HL-60/S4 (cell line): Measurements from ENCODE around the gene HOOK1.
"Not testable (repeated sequence)": the region's sequence is repeated elsewhere in the genome, so short reads cannot be mapped to it uniquely, and the experiment has no call there.

Experiments
- in situ Hi-C: fragments of 300-500 bp; cut with MboI; formaldehyde crosslinking; loops from 2 replicates; pipeline ENCODE4 v1.14.3; 2022; ENCODE audit warnings: low sequenced_read_pairs

Gene HOOK1

DNA sequence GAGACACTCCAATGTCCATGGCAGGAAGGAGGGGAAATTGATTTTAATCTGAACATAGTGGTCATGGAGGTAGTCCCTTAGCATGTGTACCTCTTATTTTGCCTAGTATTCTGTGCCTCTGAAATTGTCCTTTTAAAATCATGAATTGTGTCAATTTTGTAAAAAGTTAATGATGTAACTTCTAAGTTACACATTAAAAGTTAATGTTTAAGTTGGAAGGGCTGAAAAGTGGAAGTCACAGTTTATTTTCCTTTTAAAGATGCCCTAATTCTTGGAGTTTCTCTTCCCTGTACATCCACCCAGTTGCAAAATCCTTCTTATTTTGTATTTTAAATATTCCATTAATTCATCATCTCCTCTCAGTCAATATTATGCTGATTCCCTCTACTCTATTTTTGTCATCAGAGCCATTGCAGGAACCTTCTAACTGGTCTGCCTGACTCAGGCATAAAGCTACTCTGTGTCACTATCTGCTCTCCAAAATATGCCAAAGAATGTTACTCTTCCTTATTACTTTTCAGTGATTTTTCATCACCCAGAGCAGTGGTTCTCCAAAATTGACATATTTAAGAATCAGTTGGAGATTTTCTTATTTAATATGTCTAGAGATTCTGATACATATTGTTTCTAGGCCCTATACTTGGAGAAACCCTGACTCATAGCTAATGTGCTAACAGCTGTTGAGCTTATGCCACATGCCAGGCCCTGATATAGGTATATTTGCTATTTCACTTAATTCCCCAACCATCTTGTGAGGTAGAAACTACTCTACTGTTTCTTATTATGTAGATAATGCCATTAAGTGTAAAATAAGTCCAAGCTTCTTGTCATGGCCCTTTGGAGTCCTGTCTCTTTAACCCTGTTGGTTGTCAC is 5.1 kb downstream of the HOOK1 start:
- in situ Hi-C loops: no loop called here

GRCh38 chr1:59827055-59827643 is 12.4 kb downstream of the HOOK1 start:
- in situ Hi-C loops: no loop called here

GRCh38 chr1:59828160-59828559 is 13.4 kb downstream of the HOOK1 start:
- in situ Hi-C loops: no loop called here

GRCh38 chr1:59831529-59831928 is 16.8 kb downstream of the HOOK1 start:
- in situ Hi-C loops: no loop called here

- in situ Hi-C loops: no loop called here
Measured at GRCh38 chr1:59833022-59833421, 18.3 kb downstream of the HOOK1 start.

GRCh38 chr1:59833991-59834390 is 19.2 kb downstream of the HOOK1 start:
- in situ Hi-C loops: no loop called here

GRCh38 chr1:59837857-59838256 is 23.1 kb downstream of the HOOK1 start:
- in situ Hi-C loops: not testable (repeated sequence)

DNA sequence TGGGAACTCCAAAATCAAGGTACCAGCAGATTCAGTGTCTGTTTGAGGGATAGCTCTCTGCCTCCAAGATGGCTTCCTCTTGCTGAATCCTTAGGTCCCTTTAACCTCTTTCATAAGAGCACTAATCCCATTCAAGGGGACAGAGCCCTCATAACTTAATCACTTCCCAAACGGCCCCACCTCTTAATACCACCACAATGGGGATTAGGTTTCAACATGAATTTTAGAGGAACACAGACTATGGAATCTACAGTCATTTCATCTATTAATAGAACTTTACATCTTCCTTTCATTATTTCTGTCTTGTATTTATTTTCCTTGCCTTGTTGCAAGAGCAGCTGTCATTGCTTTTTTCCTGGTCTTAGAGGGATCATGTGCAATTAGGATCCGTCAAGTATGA is 30.3 kb downstream of the HOOK1 start:
- in situ Hi-C loops: no loop called here

DNA sequence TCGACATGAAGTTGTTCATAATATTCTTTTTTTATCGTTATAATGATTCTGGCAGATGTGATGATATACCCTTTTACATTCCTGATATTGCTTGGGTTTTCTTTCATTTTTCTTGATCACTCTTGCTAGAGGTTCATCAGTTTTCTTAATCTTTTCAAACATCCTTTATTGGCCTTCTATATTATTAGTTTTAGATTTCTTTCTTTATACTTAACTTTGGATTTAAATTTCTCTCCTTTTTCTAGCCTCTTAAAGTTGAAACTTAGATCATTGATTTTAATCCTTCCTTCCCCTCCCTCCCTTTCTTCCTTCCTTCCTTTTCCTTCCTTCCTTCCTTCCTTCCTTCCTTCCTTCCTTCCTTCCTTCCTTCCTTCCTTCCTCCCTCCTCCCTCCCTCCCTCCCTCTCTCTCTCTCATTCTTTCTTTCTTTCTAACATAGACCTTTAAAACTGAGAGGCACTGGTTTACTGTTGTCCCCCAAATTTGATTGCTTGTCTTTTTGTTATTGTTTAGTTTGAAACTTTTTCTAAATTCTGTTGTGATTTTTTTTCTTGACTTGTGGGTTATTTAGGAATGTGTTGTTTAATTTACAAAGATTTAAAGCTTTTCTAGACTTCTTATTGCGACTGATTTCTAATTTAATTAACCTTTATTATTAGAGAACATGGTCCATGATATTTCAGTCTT is 31.6 kb downstream of the HOOK1 start:
- in situ Hi-C loops: no loop called here

DNA sequence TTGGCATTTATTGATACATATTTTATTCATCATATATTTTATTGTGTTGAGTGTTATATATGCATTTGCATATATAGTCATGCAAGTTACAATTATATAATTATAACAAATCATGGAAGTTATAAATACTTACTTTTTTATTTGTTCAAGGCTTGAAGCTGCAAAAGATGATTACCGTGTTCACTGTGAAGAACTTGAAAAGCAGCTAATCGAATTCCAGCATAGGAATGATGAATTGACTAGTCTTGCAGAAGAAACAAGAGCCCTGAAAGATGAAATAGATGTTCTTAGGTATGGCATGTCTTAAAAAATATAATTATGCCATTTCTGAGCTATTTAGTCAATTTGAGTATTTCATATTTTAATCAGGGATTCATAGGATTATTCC is 32.1 kb downstream of the HOOK1 start:
- in situ Hi-C loops: no loop called here

GRCh38 chr1:59852117-59852516 is 37.4 kb downstream of the HOOK1 start:
- in situ Hi-C loops: no loop called here

DNA sequence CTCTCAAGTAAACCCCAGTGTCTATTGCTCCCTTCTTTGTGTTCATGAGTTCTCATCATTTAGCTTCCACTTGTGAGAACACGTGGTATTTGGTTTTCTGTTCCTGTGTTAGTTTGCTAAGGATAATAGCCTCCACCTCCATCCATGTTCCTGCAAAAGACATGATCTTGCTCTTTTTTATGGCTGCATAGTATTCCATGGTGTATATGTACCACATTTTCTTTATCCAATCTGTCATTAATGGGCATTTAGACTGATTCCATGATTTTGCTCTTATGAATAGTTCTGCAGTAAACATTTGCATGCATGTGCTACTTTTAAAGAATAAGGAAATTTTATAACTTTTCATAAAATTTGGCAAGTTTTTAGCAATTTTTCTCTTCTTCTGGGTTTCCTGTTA is 40.5 kb downstream of the HOOK1 start:
- in situ Hi-C loops: not testable (repeated sequence)

DNA sequence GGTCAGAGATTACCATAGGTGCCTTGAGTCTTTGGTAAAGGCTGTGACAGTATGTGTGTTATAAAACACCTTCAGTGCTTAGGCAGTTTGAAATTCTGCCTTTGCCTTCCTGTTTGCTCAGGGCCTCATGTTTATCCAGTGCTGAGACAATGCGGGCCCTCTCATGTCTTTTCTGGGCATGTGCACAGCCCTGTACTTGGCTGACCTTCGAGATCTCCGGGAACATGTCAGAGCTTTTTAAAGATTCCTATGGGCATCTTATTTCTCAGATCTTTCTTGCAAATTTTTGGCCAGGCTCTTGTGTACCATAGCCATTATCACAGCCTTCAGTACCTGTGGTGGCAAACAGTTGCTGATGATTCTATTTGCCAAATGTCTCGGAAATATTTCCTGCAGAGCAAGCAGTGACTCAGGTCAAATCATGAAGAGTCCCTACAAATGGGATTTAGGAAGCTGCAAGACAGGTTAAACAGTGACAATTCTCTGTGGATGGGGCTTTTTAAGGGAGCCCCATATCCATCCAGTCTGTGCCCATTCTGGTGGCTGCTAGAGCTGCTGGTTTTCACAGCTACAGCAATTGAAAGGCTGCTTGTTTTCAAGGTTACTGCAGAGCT is 42.1 kb downstream of the HOOK1 start:
- in situ Hi-C loops: no loop called here

- in situ Hi-C loops: no loop called here
Measured at GRCh38 chr1:59857679-59858354, 43.1 kb downstream of the HOOK1 start.

DNA sequence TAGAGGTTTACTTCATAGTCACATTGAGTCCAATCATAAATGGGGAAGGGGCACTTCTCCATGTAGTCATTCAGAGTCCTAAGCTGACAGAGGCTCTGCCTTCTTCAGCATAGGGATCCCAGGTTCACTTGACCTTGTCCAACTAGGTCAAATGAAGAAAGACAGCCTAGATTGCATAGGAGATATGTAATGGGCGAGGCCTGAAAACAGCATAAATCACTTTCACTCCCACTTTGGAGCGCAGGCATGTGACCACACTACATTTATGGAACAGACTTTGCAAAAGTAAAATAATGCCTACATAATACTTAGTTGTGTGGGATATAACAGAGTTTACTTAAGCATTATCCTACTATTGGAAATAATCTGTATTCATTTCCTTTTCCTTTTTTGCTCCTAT is 51.7 kb downstream of the HOOK1 start:
- in situ Hi-C loops: no loop called here

DNA sequence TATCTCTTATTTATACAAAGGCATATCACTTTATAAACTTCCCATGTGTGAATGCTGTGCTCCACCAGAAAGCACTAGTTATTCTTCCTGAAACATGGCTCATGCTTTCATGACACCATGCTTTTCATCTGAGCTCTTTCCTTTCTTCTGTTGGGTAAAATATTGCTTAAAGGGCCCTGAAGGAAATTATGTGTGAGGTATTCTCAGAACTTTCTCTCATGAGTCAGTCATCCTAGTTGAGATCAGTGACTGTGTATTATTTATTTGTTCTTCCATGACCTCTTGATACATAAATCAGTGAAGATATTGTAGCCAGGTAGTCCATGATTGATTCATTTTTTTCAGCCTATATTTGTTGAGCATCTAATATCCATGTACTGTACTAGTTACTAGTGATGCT is 57.0 kb downstream of the HOOK1 start:
- in situ Hi-C loops: no loop called here

GRCh38 chr1:59877108-59877682 is 62.4 kb downstream of the HOOK1 start:
- in situ Hi-C loops: no loop called here

DNA sequence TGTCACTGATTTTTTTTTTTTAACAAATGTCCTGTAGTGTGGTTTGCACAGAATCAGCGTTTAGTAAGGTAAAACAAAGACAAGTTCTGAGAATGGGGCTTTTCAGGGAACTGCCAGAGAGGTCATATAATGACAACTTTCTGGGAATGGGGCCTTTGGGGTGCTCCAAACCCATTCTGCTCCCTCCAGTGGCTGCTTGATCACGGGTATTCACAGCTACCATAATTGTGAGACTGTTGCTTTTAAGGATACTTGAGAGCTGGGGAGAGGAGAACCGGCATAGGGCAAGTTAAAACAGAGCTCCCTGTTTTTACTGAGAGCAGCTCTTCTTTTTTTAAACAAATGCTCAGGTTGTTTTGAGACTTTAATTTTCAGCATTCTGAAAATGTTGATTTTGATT is 63.6 kb downstream of the HOOK1 start:
- in situ Hi-C loops: no loop called here

GRCh38 chr1:59879574-59879973 is 64.8 kb downstream of the HOOK1 start:
- in situ Hi-C loops: no loop called here

GRCh38 chr1:59879996-59880505 is 65.3 kb downstream of the HOOK1 start:
- in situ Hi-C loops: no loop called here
